Activated T-helper 17 cell treated with anti-CD3 and anti-CD28 coated beads, Interleukin-2, amount 50 U/mL, for 72 hours (primary cell): ENCODE measurements around the gene RPL27A. TPM values are rescaled to one million over a fixed set of nuclear protein-coding genes. Genes with fewer than 3 reads are reported as not detected.

Source experiments
- ATAC-seq: fragments of 150-1000 bp; cut with Tn5 transposase; replicated peaks from 2 replicates; pipeline ENCODE4 v1.10.0; 2021; ENCODE audit warnings: mild to moderate bottlenecking, moderate library complexity
- H3K27ac Mint-ChIP-seq: one replicate; pipeline ENCODE4 v1.8.0; 2022; ENCODE audit warnings: mixed read lengths
- H3K27me3 Mint-ChIP-seq: one replicate; pipeline ENCODE4 v1.8.0; 2022; ENCODE audit warnings: mixed read lengths
- H3K36me3 Mint-ChIP-seq: one replicate; pipeline ENCODE4 v1.8.0; 2022; ENCODE audit warnings: low read depth, mild to moderate bottlenecking, mixed read lengths
- H3K4me1 Mint-ChIP-seq: one replicate; pipeline ENCODE4 v1.8.0; 2022; ENCODE audit warnings: mixed read lengths
- H3K4me3 Mint-ChIP-seq: one replicate; pipeline ENCODE4 v1.8.0; 2022; ENCODE audit warnings: mild to moderate bottlenecking, mixed read lengths
- H3K9me3 Mint-ChIP-seq: one replicate; pipeline ENCODE4 v1.8.0; 2022; ENCODE audit warnings: mixed read lengths
- total RNA-seq, 2 donors: library from RNA; stranded (reverse); gene quantifications; one replicate each; pipeline ENCODE4 v1.2.3, GENCODE V29; 2022

RPL27A gene
- total RNA-seq, 2 donors from 2014 or later: 1,241 to 1,415 TPM

- Mint-ChIP-seq H3K27ac (peak overlapping the region; percentile 10), H3K4me3 (no peak overlapping the region), H3K27me3 (no peaks in the 10 kb centered on the region), H3K36me3 (no peaks in the 10 kb centered on the region), H3K4me1 (no peaks in the 10 kb centered on the region), H3K9me3 (no peaks in the 10 kb centered on the region)
- ATAC-seq: no peak
Measured at GRCh38 chr11:8701891-8702597, 19.5 kb downstream of the RPL27A start.

GRCh38 chr11:8702598-8702915 lies 20.0 kb downstream of the RPL27A start:
- Mint-ChIP-seq H3K4me1 (no peaks in the 10 kb centered on the region), H3K36me3 (no peaks in the 10 kb centered on the region), H3K4me3 (no peak overlapping the region), H3K9me3 (no peaks in the 10 kb centered on the region), H3K27ac (peak overlapping the region; percentile 10), H3K27me3 (no peaks in the 10 kb centered on the region)
- ATAC-seq: no peak

GRCh38 chr11:8704136-8704535 lies 21.5 kb downstream of the RPL27A start:
- no peaks in the 10 kb centered on the region for H3K4me1 Mint-ChIP-seq
- H3K4me3 Mint-ChIP-seq: no peak overlapping the region
- no peak overlapping the region for H3K27ac Mint-ChIP-seq
- peaks cover 3% of the 10 kb centered on the region for H3K27me3 Mint-ChIP-seq
- H3K9me3 Mint-ChIP-seq: no peaks in the 10 kb centered on the region
- ATAC-seq: no peak
- no peaks in the 10 kb centered on the region for H3K36me3 Mint-ChIP-seq

- no peak for ATAC-seq
- Mint-ChIP-seq H3K9me3 (no peaks in the 10 kb centered on the region), H3K27me3 (peaks cover 8% of the 10 kb centered on the region), H3K36me3 (no peaks in the 10 kb centered on the region), H3K4me1 (no peaks in the 10 kb centered on the region), H3K4me3 (no peak overlapping the region), H3K27ac (no peak overlapping the region)
Measured at GRCh38 chr11:8705146-8705545, 22.6 kb downstream of the RPL27A start.

- H3K27ac Mint-ChIP-seq: no peak overlapping the region
- H3K27me3 Mint-ChIP-seq: peaks cover 8% of the 10 kb centered on the region
- no peaks in the 10 kb centered on the region for H3K4me1 Mint-ChIP-seq
- no peak for ATAC-seq
- H3K36me3 Mint-ChIP-seq: no peaks in the 10 kb centered on the region
- no peak overlapping the region for H3K4me3 Mint-ChIP-seq
- H3K9me3 Mint-ChIP-seq: no peaks in the 10 kb centered on the region
Measured at GRCh38 chr11:8706673-8707432, 24.3 kb downstream of the RPL27A start.

GRCh38 chr11:8707541-8708191 lies 25.1 kb downstream of the RPL27A start:
- Mint-ChIP-seq H3K27ac (no peak overlapping the region), H3K36me3 (no peaks in the 10 kb centered on the region), H3K27me3 (peaks cover 8% of the 10 kb centered on the region), H3K4me3 (no peak overlapping the region), H3K4me1 (no peaks in the 10 kb centered on the region), H3K9me3 (no peaks in the 10 kb centered on the region)
- no peak for ATAC-seq

- Mint-ChIP-seq H3K36me3 (no peaks in the 10 kb centered on the region), H3K27me3 (peaks cover 8% of the 10 kb centered on the region), H3K4me3 (no peak overlapping the region), H3K9me3 (no peaks in the 10 kb centered on the region), H3K4me1 (no peaks in the 10 kb centered on the region), H3K27ac (no peak overlapping the region)
- no peak for ATAC-seq
Measured at GRCh38 chr11:8709002-8709672, 26.5 kb downstream of the RPL27A start.

GRCh38 chr11:8709777-8710176 lies 27.2 kb downstream of the RPL27A start:
- no peaks in the 10 kb centered on the region for H3K36me3 Mint-ChIP-seq
- H3K4me1 Mint-ChIP-seq: no peaks in the 10 kb centered on the region
- ATAC-seq: no peak
- peaks cover 8% of the 10 kb centered on the region for H3K27me3 Mint-ChIP-seq
- no peak overlapping the region for H3K4me3 Mint-ChIP-seq
- H3K27ac Mint-ChIP-seq: no peak overlapping the region
- no peaks in the 10 kb centered on the region for H3K9me3 Mint-ChIP-seq

GRCh38 chr11:8711895-8712442 lies 29.4 kb downstream of the RPL27A start:
- H3K27me3 Mint-ChIP-seq: peaks cover 8% of the 10 kb centered on the region
- H3K27ac Mint-ChIP-seq: no peak overlapping the region
- H3K9me3 Mint-ChIP-seq: no peaks in the 10 kb centered on the region
- no peak overlapping the region for H3K4me3 Mint-ChIP-seq
- ATAC-seq: no peak
- H3K36me3 Mint-ChIP-seq: no peaks in the 10 kb centered on the region
- no peaks in the 10 kb centered on the region for H3K4me1 Mint-ChIP-seq

- H3K4me3 Mint-ChIP-seq: no peak overlapping the region
- peaks cover 8% of the 10 kb centered on the region for H3K27me3 Mint-ChIP-seq
- no peaks in the 10 kb centered on the region for H3K36me3 Mint-ChIP-seq
- H3K9me3 Mint-ChIP-seq: no peaks in the 10 kb centered on the region
- no peak overlapping the region for H3K27ac Mint-ChIP-seq
- H3K4me1 Mint-ChIP-seq: peaks cover 3% of the 10 kb centered on the region
- ATAC-seq: no peak
Measured at GRCh38 chr11:8712506-8712905, 29.9 kb downstream of the RPL27A start.

GRCh38 chr11:8713760-8714454 lies 31.3 kb downstream of the RPL27A start:
- no peaks in the 10 kb centered on the region for H3K36me3 Mint-ChIP-seq
- H3K27me3 Mint-ChIP-seq: peaks cover 5% of the 10 kb centered on the region
- no peak for ATAC-seq
- H3K9me3 Mint-ChIP-seq: no peaks in the 10 kb centered on the region
- no peak overlapping the region for H3K27ac Mint-ChIP-seq
- peaks cover 6% of the 10 kb centered on the region for H3K4me1 Mint-ChIP-seq
- no peak overlapping the region for H3K4me3 Mint-ChIP-seq

- ATAC-seq: no peak
- Mint-ChIP-seq H3K27me3 (peaks cover 2% of the 10 kb centered on the region), H3K4me3 (no peak overlapping the region), H3K27ac (no peak overlapping the region), H3K9me3 (no peaks in the 10 kb centered on the region), H3K4me1 (peaks cover 6% of the 10 kb centered on the region), H3K36me3 (no peaks in the 10 kb centered on the region)
Measured at GRCh38 chr11:8714622-8715225, 32.1 kb downstream of the RPL27A start.

- Mint-ChIP-seq H3K4me3 (no peak overlapping the region), H3K36me3 (no peaks in the 10 kb centered on the region), H3K4me1 (peaks cover 6% of the 10 kb centered on the region), H3K27ac (no peak overlapping the region), H3K9me3 (no peaks in the 10 kb centered on the region), H3K27me3 (no peaks in the 10 kb centered on the region)
- ATAC-seq: no peak
Measured at GRCh38 chr11:8715501-8715900, 32.9 kb downstream of the RPL27A start.

GRCh38 chr11:8717544-8717875 lies 34.9 kb downstream of the RPL27A start:
- no peak overlapping the region for H3K27ac Mint-ChIP-seq
- H3K36me3 Mint-ChIP-seq: no peaks in the 10 kb centered on the region
- ATAC-seq: no peak
- no peaks in the 10 kb centered on the region for H3K27me3 Mint-ChIP-seq
- no peaks in the 10 kb centered on the region for H3K9me3 Mint-ChIP-seq
- H3K4me1 Mint-ChIP-seq: peaks cover 6% of the 10 kb centered on the region
- H3K4me3 Mint-ChIP-seq: no peak overlapping the region
